Adrenal gland (tissue), 5 donors: ENCODE data around the gene OSBPL9.

Source experiments
- POLR2A ChIP-seq, 2 donors: fragments of 450-650 bp; IDR thresholded peaks; one replicate each; pipeline ENCODE4 v1.6.1; 2017; ENCODE audit warnings: antibody characterized with exemption in 2 of 2, mild to moderate bottlenecking in 2 of 2, moderate library complexity in 1 of 2
- TF ChIP-seq, protein P1 (sequence below), 6 experiments: fragments of 450-650 bp in 4 of 6; fragments of 200-600 bp in 2 of 6; sonication (generic) in 1 of 6; IDR thresholded peaks; 1 replicate in 5 of 6; 2 replicates in 1 of 6; pipeline versions ENCODE4 v1.5.1 to v1.8.0; 2016 to 2021; ENCODE audit warnings: antibody characterized with exemption in 6 of 6, mild to moderate bottlenecking in 2 of 6, moderate library complexity in 1 of 6
- donor health status: DM: no; HTN: no; CAD: no.

- no peak for TF ChIP-seq POLR2A (IDR thresholded peaks at IDR 0.05)
- TF ChIP-seq, protein P1, sequence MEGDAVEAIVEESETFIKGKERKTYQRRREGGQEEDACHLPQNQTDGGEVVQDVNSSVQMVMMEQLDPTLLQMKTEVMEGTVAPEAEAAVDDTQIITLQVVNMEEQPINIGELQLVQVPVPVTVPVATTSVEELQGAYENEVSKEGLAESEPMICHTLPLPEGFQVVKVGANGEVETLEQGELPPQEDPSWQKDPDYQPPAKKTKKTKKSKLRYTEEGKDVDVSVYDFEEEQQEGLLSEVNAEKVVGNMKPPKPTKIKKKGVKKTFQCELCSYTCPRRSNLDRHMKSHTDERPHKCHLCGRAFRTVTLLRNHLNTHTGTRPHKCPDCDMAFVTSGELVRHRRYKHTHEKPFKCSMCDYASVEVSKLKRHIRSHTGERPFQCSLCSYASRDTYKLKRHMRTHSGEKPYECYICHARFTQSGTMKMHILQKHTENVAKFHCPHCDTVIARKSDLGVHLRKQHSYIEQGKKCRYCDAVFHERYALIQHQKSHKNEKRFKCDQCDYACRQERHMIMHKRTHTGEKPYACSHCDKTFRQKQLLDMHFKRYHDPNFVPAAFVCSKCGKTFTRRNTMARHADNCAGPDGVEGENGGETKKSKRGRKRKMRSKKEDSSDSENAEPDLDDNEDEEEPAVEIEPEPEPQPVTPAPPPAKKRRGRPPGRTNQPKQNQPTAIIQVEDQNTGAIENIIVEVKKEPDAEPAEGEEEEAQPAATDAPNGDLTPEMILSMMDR (IDR thresholded peaks at IDR 0.05), result no peak
Measured at GRCh38 chr1:51689643-51690042, 72.8 kb downstream of the OSBPL9 start.
